Fibroblast of lung (primary cell): ENCODE results near the gene INO80E. TPM values are rescaled to one million over a fixed set of nuclear protein-coding genes. Genes with fewer than 3 reads are reported as not detected.
A peak's percentile ranks its signal among the peaks of the same experiment; 100 is the strongest.

Experiments
- DNase-seq, 2 donors: peaks; one replicate each; pipeline versions ENCODE4 v3.0.0 to v3.0.0-alpha.2; 2010; ENCODE audit warnings: low read depth in 2 of 2
- H2AFZ ChIP-seq: 2 replicates; pipeline ENCODE4 v1.5.1; 2012; ENCODE audit warnings: low read length, control low read depth, inconsistent platforms
- H3K27ac ChIP-seq: 2 replicates; pipeline ENCODE4 v1.5.1; 2011; ENCODE audit warnings: low read length, control low read depth; ENCODE audit not compliant: insufficient read depth
- H3K27me3 ChIP-seq: 2 replicates; pipeline ENCODE4 v1.5.1; 2011; ENCODE audit warnings: mild to moderate bottlenecking, low read length; ENCODE audit not compliant: control insufficient read depth, insufficient read depth
- H3K36me3 ChIP-seq: 2 replicates; pipeline ENCODE4 v1.5.1; 2011; ENCODE audit warnings: low read length; ENCODE audit not compliant: control insufficient read depth, insufficient read depth
- H3K4me1 ChIP-seq: 2 replicates; pipeline ENCODE4 v1.5.1; 2011; ENCODE audit warnings: low read length; ENCODE audit not compliant: control insufficient read depth, insufficient read depth; ENCODE audit errors: extremely low read depth
- H3K4me2 ChIP-seq: 2 replicates; pipeline ENCODE4 v1.5.1; 2011; ENCODE audit warnings: low read length, control low read depth; ENCODE audit not compliant: insufficient read depth; ENCODE audit errors: extremely low read depth
- H3K4me3 ChIP-seq, 4 experiments: fragments of 200-600 bp in 1 of 4; sonication (generic) in 1 of 4; replicated peaks in 1 of 4; 2 replicates each; pipeline ENCODE4 v1.5.1; 2011 to 2016; ENCODE audit warnings: low read length in 4 of 4, low read depth in 3 of 4, mild to moderate bottlenecking in 3 of 4, control low read depth in 2 of 4, inconsistent platforms in 1 of 4, mixed read lengths in 1 of 4; ENCODE audit not compliant: insufficient read depth in 1 of 4; ENCODE audit errors: control extremely low read depth in 1 of 4
- H3K79me2 ChIP-seq: 2 replicates; pipeline ENCODE4 v1.5.1; 2012; ENCODE audit warnings: mild to moderate bottlenecking, low read length, inconsistent platforms; ENCODE audit not compliant: control insufficient read depth, insufficient read depth
- H3K9ac ChIP-seq: 2 replicates; pipeline ENCODE4 v1.5.1; 2011; ENCODE audit warnings: mild to moderate bottlenecking, low read length, control low read depth; ENCODE audit not compliant: insufficient read depth
- H3K9me3 ChIP-seq: 2 replicates; pipeline ENCODE4 v1.5.1; 2012; ENCODE audit warnings: low read depth, low read length; ENCODE audit not compliant: control insufficient read depth, insufficient read depth
- H4K20me1 ChIP-seq: 2 replicates; pipeline ENCODE4 v1.5.1; 2011; ENCODE audit warnings: low read length; ENCODE audit not compliant: control insufficient read depth, insufficient read depth; ENCODE audit errors: extremely low read depth
- EZH2 ChIP-seq: IDR thresholded peaks from 2 replicates; pipeline ENCODE4 v1.5.1; 2012; ENCODE audit warnings: low read length, control low read depth, mild to moderate bottlenecking; ENCODE audit errors: missing control alignments
- polyA plus RNA-seq, 2 donors: library from polyadenylated mRNA; depleted of rRNA in 1 of 2; stranded (reverse) in 1 of 2; unstranded in 1 of 2; fragments of >200 nt; gene quantifications; 2 replicates each; pipeline ENCODE4 v1.2.1, GENCODE V29; 2011 to 2012; ENCODE audit warnings: missing spikeins in 1 of 2
- total RNA-seq: library from RNA; depleted of rRNA; stranded (reverse); fragments of >200 nt; gene quantifications from 2 replicates; pipeline ENCODE4 v1.2.1, GENCODE V29; 2014
- TF ChIP-seq, protein P1 (sequence below), 2 donors: IDR thresholded peaks in 1 of 2; conservative IDR thresholded peaks in 1 of 2; 1 replicate in 1 of 2; 2 replicates in 1 of 2; pipeline ENCODE4 v1.5.1; 2011 to 2012; ENCODE audit warnings: low read length in 2 of 2, control low read depth in 1 of 2, inconsistent platforms in 1 of 2, low read depth in 1 of 2, mild to moderate bottlenecking in 1 of 2

The INO80E gene
- total and polyA plus RNA-seq, 2 donors (not counting 1 experiment from before 2014, with no cell fraction given): 16.3 to 21.9 TPM

- H3K27ac ChIP-seq: peak within 1 kb of the TSS; percentile 97
- H3K4me1 ChIP-seq: peaks cover 14% of the 10 kb centered on the region
- peak within 1 kb of the TSS; percentile 74 to 97 (median 93) for H3K4me3 ChIP-seq
- TF ChIP-seq EZH2: no peak
- TF ChIP-seq, protein P1, sequence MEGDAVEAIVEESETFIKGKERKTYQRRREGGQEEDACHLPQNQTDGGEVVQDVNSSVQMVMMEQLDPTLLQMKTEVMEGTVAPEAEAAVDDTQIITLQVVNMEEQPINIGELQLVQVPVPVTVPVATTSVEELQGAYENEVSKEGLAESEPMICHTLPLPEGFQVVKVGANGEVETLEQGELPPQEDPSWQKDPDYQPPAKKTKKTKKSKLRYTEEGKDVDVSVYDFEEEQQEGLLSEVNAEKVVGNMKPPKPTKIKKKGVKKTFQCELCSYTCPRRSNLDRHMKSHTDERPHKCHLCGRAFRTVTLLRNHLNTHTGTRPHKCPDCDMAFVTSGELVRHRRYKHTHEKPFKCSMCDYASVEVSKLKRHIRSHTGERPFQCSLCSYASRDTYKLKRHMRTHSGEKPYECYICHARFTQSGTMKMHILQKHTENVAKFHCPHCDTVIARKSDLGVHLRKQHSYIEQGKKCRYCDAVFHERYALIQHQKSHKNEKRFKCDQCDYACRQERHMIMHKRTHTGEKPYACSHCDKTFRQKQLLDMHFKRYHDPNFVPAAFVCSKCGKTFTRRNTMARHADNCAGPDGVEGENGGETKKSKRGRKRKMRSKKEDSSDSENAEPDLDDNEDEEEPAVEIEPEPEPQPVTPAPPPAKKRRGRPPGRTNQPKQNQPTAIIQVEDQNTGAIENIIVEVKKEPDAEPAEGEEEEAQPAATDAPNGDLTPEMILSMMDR (conservative IDR thresholded peaks at IDR 0.05 in 1 of 2, IDR thresholded peaks at IDR 0.05 in 1 of 2; ENCODE audit: low read depth in 1 of 2, low read length in 2 of 2): no peak
- H4K20me1 ChIP-seq: no peaks in the 10 kb centered on the region
- H3K36me3 ChIP-seq: peaks cover 16% of the 10 kb centered on the region
- H3K4me2 ChIP-seq: peak within 1 kb of the TSS; percentile 98
- no peaks in the 10 kb centered on the region for H3K9me3 ChIP-seq
- peak; percentile 56 to 80 for DNase-seq
- peak within 1 kb of the TSS; percentile 93 for H2AFZ ChIP-seq
- peaks cover 6% of the 10 kb centered on the region for H3K79me2 ChIP-seq
- no peaks in the 10 kb centered on the region for H3K27me3 ChIP-seq
- H3K9ac ChIP-seq: peak within 1 kb of the TSS; percentile 83
These were observed 624 bp upstream of the INO80E start, which contains the start of gene HIRIP3 for GRCh38 chr16:29995324-29995910. HIRIP3 (minus strand) TSS chr16:29995617; CDS start chr16:29995605, 12 bp downstream.

DNA sequence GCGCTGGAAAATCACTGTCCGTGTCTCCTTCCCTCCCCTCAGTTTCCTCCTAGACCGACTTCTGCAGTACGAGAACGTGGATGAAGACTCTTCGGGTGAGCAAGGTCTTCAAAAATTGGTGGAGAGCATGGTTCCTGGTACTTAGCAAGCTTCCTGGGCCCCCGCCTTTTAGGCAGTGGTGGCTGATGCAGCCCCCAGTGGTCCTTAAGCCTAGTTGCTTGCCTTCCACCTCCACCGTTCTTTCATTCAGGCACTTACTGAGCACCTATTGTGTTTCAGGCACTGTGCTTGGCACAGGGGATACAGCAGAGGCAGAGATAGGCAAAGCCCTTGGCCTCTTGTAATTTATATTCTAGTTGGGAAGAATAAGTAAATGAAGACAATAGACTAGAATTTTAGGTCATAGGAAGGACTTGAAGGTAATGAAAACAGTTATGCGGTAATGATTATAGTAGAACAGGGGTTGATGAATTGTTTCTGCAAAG lies 767 bp downstream of the INO80E start:
- Histone ChIP-seq H3K9me3 (no peaks in the 10 kb centered on the region), H3K4me3 (peak overlapping the region; percentile 74 to 97 (median 93)), H3K27me3 (no peaks in the 10 kb centered on the region), H4K20me1 (no peaks in the 10 kb centered on the region), H3K9ac (peak overlapping the region; percentile 83), H3K4me2 (peak overlapping the region; percentile 98), H2AFZ (peak overlapping the region; percentile 77), H3K79me2 (peaks cover 6% of the 10 kb centered on the region), H3K27ac (peak overlapping the region; percentile 97), H3K4me1 (peaks cover 14% of the 10 kb centered on the region), H3K36me3 (peaks cover 13% of the 10 kb centered on the region)
- DNase-seq: no peak
- TF ChIP-seq EZH2: no peak
- TF ChIP-seq, protein P1 (conservative IDR thresholded peaks at IDR 0.05 in 1 of 2, IDR thresholded peaks at IDR 0.05 in 1 of 2; ENCODE audit: low read depth in 1 of 2, low read length in 2 of 2): no peak

DNA sequence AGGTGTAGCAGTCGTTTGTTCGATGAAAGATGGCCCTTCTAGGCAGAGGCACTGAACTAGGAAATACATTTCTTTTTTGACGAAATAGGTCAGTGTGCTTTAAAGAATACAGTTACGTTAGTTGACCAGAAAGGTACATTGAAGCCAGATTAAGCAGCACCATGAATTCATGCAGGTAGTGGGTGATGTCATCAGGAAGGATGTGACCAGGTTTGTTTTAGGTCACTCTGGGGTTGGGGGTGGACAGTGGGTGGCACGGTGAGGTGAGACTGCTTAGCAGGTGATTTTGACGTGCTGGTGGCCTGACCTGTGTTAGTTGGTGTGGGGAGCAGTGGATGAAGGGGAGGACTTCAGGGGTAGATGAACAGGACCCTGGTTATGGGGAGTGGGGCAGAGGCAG lies 3.6 kb downstream of the INO80E start:
- DNase-seq: no peak
- Histone ChIP-seq H3K27me3 (no peaks in the 10 kb centered on the region), H3K9ac (no peak overlapping the region), H3K9me3 (no peaks in the 10 kb centered on the region), H3K79me2 (peaks cover 6% of the 10 kb centered on the region), H3K4me3 (no peak overlapping the region), H3K27ac (no peak overlapping the region), H4K20me1 (no peaks in the 10 kb centered on the region), H2AFZ (no peak overlapping the region), H3K4me1 (peaks cover 11% of the 10 kb centered on the region), H3K36me3 (peaks cover 7% of the 10 kb centered on the region), H3K4me2 (no peak overlapping the region)
- TF ChIP-seq, protein P1 (conservative IDR thresholded peaks at IDR 0.05 in 1 of 2, IDR thresholded peaks at IDR 0.05 in 1 of 2; ENCODE audit: low read depth in 1 of 2, low read length in 2 of 2): no peak
- TF ChIP-seq EZH2: no peak
